Measurements from ENCODE around the gene CACNA1C.

Gene CACNA1C

DNA sequence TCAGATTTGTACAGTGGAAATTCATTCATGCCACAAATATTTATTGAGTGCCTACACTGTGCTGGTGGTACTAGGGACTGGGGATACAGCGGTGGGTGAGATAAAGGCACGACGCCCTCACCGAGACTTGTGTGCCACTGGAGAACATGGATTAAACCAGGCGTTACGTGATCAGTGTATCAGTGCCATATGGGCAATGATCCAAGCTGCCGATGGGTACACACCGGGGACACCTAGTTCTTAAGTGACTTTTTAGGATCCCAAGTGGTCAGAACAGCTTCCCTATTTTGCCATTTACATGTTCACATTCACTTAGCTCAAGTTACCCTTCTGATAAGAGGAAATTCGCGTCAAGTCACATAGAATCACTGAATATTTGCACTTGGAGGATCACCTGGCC is 236.7 kb downstream of the CACNA1C start:
- Histone ChIP-seq H3K36me3 (ENCODE audit: insufficient read depth) (no peaks in the 10 kb centered on the region), H3K27ac (no peak overlapping the region), H3K9ac (no peak overlapping the region), H3K4me2 (no peak overlapping the region), H2AFZ (ENCODE audit: low read depth) (no peak overlapping the region), H3K4me1 (ENCODE audit: low read depth, poor library complexity, severe bottlenecking) (no peaks in the 10 kb centered on the region), H3K79me2 (ENCODE audit: insufficient read depth, low read depth) (no peaks in the 10 kb centered on the region), H4K20me1 (ENCODE audit: insufficient read depth) (no peaks in the 10 kb centered on the region), H3K27me3 (ENCODE audit: insufficient read depth, low read depth) (no peaks in the 10 kb centered on the region), H3K4me3 (IDR thresholded peaks at IDR 0.05; ENCODE audit: insufficient read depth, low read depth, low read length) (no peak overlapping the region)
- TF ChIP-seq, protein P1, sequence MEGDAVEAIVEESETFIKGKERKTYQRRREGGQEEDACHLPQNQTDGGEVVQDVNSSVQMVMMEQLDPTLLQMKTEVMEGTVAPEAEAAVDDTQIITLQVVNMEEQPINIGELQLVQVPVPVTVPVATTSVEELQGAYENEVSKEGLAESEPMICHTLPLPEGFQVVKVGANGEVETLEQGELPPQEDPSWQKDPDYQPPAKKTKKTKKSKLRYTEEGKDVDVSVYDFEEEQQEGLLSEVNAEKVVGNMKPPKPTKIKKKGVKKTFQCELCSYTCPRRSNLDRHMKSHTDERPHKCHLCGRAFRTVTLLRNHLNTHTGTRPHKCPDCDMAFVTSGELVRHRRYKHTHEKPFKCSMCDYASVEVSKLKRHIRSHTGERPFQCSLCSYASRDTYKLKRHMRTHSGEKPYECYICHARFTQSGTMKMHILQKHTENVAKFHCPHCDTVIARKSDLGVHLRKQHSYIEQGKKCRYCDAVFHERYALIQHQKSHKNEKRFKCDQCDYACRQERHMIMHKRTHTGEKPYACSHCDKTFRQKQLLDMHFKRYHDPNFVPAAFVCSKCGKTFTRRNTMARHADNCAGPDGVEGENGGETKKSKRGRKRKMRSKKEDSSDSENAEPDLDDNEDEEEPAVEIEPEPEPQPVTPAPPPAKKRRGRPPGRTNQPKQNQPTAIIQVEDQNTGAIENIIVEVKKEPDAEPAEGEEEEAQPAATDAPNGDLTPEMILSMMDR (conservative IDR thresholded peaks at IDR 0.05; ENCODE audit: low read depth, low read length): no peak

DNA sequence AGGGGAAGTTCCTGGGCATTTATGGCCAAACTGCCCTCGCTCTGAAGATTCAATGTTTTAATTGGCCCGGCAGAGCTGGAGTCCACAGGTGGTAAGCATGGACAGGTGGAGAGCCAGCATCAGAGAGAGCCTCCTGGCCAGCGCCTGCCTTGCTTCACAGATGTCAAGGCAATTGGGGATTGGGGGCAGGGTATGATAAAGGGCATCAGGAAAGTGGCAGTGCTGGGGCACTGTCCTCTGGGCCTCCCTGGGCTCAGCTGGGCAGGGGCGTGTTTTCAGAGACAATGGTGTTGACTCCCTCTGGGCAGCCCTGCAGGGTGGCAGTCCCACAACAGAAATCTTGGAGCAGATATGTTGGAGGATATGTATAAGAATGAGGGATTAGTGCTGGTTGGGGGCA is 237.3 kb downstream of the CACNA1C start:
- H3K36me3 ChIP-seq (ENCODE audit: insufficient read depth): no peaks in the 10 kb centered on the region
- H3K4me2 ChIP-seq: no peak overlapping the region
- no peaks in the 10 kb centered on the region for H3K27me3 ChIP-seq (ENCODE audit: insufficient read depth, low read depth)
- no peak overlapping the region for H3K27ac ChIP-seq
- no peak overlapping the region for H2AFZ ChIP-seq (ENCODE audit: low read depth)
- H3K4me3 ChIP-seq (IDR thresholded peaks at IDR 0.05; ENCODE audit: insufficient read depth, low read depth, low read length): no peak overlapping the region
- H3K4me1 ChIP-seq (ENCODE audit: low read depth, poor library complexity, severe bottlenecking): no peaks in the 10 kb centered on the region
- TF ChIP-seq, protein P1 (conservative IDR thresholded peaks at IDR 0.05; ENCODE audit: low read depth, low read length): no peak
- H4K20me1 ChIP-seq (ENCODE audit: insufficient read depth): no peaks in the 10 kb centered on the region
- H3K79me2 ChIP-seq (ENCODE audit: insufficient read depth, low read depth): no peaks in the 10 kb centered on the region
- H3K9ac ChIP-seq: no peak overlapping the region

DNA sequence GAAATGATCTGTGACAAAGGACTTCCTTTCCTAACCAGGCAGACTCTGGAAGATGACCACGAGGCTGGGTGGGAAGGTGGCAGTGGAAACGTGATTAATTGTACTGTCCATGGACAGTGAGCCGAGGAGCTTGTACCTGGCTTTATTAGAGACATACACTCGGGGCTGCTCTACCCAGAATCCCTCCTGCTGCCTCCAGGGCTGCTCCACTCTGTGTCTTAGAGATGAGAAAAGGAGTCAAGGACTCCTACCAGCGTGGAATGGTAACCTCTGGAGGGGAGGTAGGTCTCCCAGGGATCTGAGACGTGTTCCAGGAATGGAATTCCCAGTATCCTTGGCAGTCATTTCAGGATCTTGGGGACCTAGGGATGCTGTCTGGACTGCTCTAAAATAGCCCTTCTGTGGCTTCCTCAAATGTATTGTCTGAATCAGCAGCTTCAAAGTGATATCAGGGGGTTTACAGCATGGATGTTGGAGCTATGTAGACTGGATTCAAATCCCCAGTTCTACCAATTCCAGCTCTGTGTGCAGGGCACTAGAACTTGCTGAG is 237.8 kb downstream of the CACNA1C start:
- Histone ChIP-seq H3K4me1 (ENCODE audit: low read depth, poor library complexity, severe bottlenecking) (no peaks in the 10 kb centered on the region), H3K36me3 (ENCODE audit: insufficient read depth) (no peaks in the 10 kb centered on the region), H3K9ac (no peak overlapping the region), H3K79me2 (ENCODE audit: insufficient read depth, low read depth) (no peaks in the 10 kb centered on the region), H3K4me2 (no peak overlapping the region), H3K4me3 (IDR thresholded peaks at IDR 0.05; ENCODE audit: insufficient read depth, low read depth, low read length) (no peak overlapping the region), H3K27me3 (ENCODE audit: insufficient read depth, low read depth) (no peaks in the 10 kb centered on the region), H4K20me1 (ENCODE audit: insufficient read depth) (no peaks in the 10 kb centered on the region), H2AFZ (ENCODE audit: low read depth) (no peak overlapping the region), H3K27ac (no peak overlapping the region)
- TF ChIP-seq, protein P1 (conservative IDR thresholded peaks at IDR 0.05; ENCODE audit: low read depth, low read length): no peak

DNA sequence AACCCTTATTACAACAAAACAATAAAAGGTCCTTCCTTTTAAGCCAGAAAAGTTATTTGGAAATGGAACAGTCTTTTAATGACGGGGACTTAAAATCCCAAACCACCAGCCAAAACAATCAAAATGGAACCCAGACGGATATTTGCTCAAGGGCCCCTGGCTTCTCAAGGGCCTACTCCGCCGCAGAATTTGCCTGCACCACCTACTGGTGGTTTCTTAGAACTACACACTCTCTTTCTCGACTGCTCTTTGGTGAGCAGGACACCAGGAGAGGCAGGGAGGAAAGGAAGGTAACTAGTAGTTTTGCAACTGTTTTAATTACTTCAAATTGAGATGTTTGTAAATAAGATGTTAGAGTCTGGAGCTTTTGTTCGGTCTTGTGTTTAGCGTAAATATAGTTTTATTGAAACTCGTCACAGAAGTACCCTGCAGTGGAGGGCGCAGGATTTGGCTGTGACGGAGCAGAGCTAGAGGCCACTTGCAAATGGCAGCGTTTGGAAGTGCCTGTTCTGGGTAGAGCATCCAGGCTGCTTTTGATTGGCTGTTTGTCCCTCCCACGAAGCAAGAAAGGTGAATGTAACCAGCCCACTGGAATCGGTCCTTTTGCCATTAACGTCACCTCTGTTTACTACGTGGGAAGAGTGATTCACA is 238.5 kb downstream of the CACNA1C start:
- Histone ChIP-seq H2AFZ (ENCODE audit: low read depth) (no peak overlapping the region), H4K20me1 (ENCODE audit: insufficient read depth) (no peaks in the 10 kb centered on the region), H3K79me2 (ENCODE audit: insufficient read depth, low read depth) (no peaks in the 10 kb centered on the region)

More for the DNA sequence above, 238.5 kb downstream of the CACNA1C start:
- H3K4me2 ChIP-seq: no peak overlapping the region
- no peaks in the 10 kb centered on the region for H3K4me1 ChIP-seq (ENCODE audit: low read depth, poor library complexity, severe bottlenecking)
- no peaks in the 10 kb centered on the region for H3K27me3 ChIP-seq (ENCODE audit: insufficient read depth, low read depth)
- no peak overlapping the region for H3K4me3 ChIP-seq (IDR thresholded peaks at IDR 0.05; ENCODE audit: insufficient read depth, low read depth, low read length)
- no peaks in the 10 kb centered on the region for H3K36me3 ChIP-seq (ENCODE audit: insufficient read depth)
- H3K9ac ChIP-seq: no peak overlapping the region
- no peak overlapping the region for H3K27ac ChIP-seq
- TF ChIP-seq, protein P1 (conservative IDR thresholded peaks at IDR 0.05; ENCODE audit: low read depth, low read length): peak; percentile 62
